T-helper 1 cell (primary cell): Measurements from ENCODE around the gene C14orf132.
"Not testable (repeated sequence)": the region's sequence is repeated elsewhere in the genome, so short reads cannot be mapped to it uniquely, and the experiment has no call there.

Experiments used
- DNase-seq, 5 donors: peaks; one replicate each; pipeline ENCODE4 v3.0.0-alpha.2; 2012 to 2020
- total RNA-seq, 4 donors: gene quantifications; one replicate each; lab custom pipeline; 2026; lab: John Stamatoyannopoulos, UW

The C14orf132 gene
- 0.83 to 4.5 (median 3.7) reads per million in 4 donors for total RNA-seq

- DNase-seq = peak in 3 of 5 donors; percentile 16 to 32 (median 23)
Measured at GRCh38 chr14:96038920-96039632, at the start of gene C14orf132. Gene C14orf132, plus strand, starts transcription at chr14:96039362. Its CDS starts 139 bp downstream, at chr14:96039501.

GRCh38 chr14:95993768-95994592 is 45.2 kb upstream of the C14orf132 start:
- DNase-seq = peak in 2 of 5 donors; percentile 12 to 26

GRCh38 chr14:95994593-95994928 is 44.6 kb upstream of the C14orf132 start:
- no peak for DNase-seq

GRCh38 chr14:95998656-95999055 is 40.5 kb upstream of the C14orf132 start:
- DNase-seq = no peak

GRCh38 chr14:96001866-96002497 is 37.2 kb upstream of the C14orf132 start:
- no peak for DNase-seq

- no peak for DNase-seq
Measured at GRCh38 chr14:96002498-96002884, 36.7 kb upstream of the C14orf132 start.

GRCh38 chr14:96011131-96011530 is 28.0 kb upstream of the C14orf132 start:
- no peak for DNase-seq

- no peak for DNase-seq
Measured at GRCh38 chr14:96011607-96012006, 27.6 kb upstream of the C14orf132 start.

GRCh38 chr14:96012757-96013156 is 26.4 kb upstream of the C14orf132 start:
- not testable (repeated sequence) for DNase-seq

GRCh38 chr14:96014176-96014575 is 25.0 kb upstream of the C14orf132 start:
- DNase-seq = no peak

- no peak for DNase-seq
Measured at GRCh38 chr14:96016501-96017160, 22.5 kb upstream of the C14orf132 start.

- no peak for DNase-seq
Measured at GRCh38 chr14:96017882-96018281, 21.3 kb upstream of the C14orf132 start.

- no peak for DNase-seq
Measured at GRCh38 chr14:96027431-96028355, 11.5 kb upstream of the C14orf132 start.

- DNase-seq = no peak
Measured at GRCh38 chr14:96029089-96029645, 10.0 kb upstream of the C14orf132 start.

- no peak for DNase-seq
Measured at GRCh38 chr14:96030108-96030760, 8.9 kb upstream of the C14orf132 start.

GRCh38 chr14:96031691-96032090 is 7.5 kb upstream of the C14orf132 start:
- no peak for DNase-seq

- DNase-seq = no peak
Measured at GRCh38 chr14:96035456-96035855, 3.7 kb upstream of the C14orf132 start.

GRCh38 chr14:96037891-96038557 is 1.1 kb upstream of the C14orf132 start:
- no peak for DNase-seq

GRCh38 chr14:96038558-96038919 is 623 bp upstream of the C14orf132 start:
- no peak for DNase-seq

GRCh38 chr14:96039633-96040311 is 610 bp downstream of the C14orf132 start:
- no peak for DNase-seq
